ENCODE data around the gene NXPH2.
"Not testable (repeated sequence)": the region's sequence is repeated elsewhere in the genome, so short reads cannot be mapped to it uniquely, and the experiment has no call there.

NXPH2 gene

GRCh38 chr2:138757384-138757783 is 22.8 kb downstream of the NXPH2 start:
- DNase-seq (ENCODE audit: low spot score), result no peak

- DNase-seq (ENCODE audit: low spot score), result no peak
Observed at GRCh38 chr2:138752197-138752956, 27.8 kb downstream of the NXPH2 start.

- DNase-seq (ENCODE audit: low spot score), result no peak
Observed at GRCh38 chr2:138744713-138745112, 35.5 kb downstream of the NXPH2 start.

GRCh38 chr2:138742441-138743057 is 37.6 kb downstream of the NXPH2 start:
- no peak for DNase-seq (ENCODE audit: low spot score)

- no peak for DNase-seq (ENCODE audit: low spot score)
Observed at GRCh38 chr2:138741851-138742250, 38.3 kb downstream of the NXPH2 start.

GRCh38 chr2:138737009-138737554 is 43.1 kb downstream of the NXPH2 start:
- DNase-seq (ENCODE audit: low spot score), result not testable (repeated sequence)

GRCh38 chr2:138732651-138733050 is 47.5 kb downstream of the NXPH2 start:
- no peak for DNase-seq (ENCODE audit: low spot score)

GRCh38 chr2:138730497-138731030 is 49.6 kb downstream of the NXPH2 start:
- no peak for DNase-seq (ENCODE audit: low spot score)

GRCh38 chr2:138727956-138728355 is 52.2 kb downstream of the NXPH2 start:
- DNase-seq (ENCODE audit: low spot score), result no peak

- no peak for DNase-seq (ENCODE audit: low spot score)
Observed at GRCh38 chr2:138726681-138727080, 53.5 kb downstream of the NXPH2 start.

GRCh38 chr2:138724729-138725459 is 55.3 kb downstream of the NXPH2 start:
- no peak for DNase-seq (ENCODE audit: low spot score)

GRCh38 chr2:138724327-138724726 is 55.9 kb downstream of the NXPH2 start:
- DNase-seq (ENCODE audit: low spot score), result no peak

GRCh38 chr2:138723196-138723987 is 56.8 kb downstream of the NXPH2 start:
- DNase-seq (ENCODE audit: low spot score), result no peak

GRCh38 chr2:138722316-138722715 is 57.9 kb downstream of the NXPH2 start:
- DNase-seq (ENCODE audit: low spot score), result no peak

- DNase-seq (ENCODE audit: low spot score), result no peak
Observed at GRCh38 chr2:138720035-138720838, 60.0 kb downstream of the NXPH2 start.

GRCh38 chr2:138718405-138718804 is 61.8 kb downstream of the NXPH2 start:
- no peak for DNase-seq (ENCODE audit: low spot score)

- DNase-seq (ENCODE audit: low spot score), result no peak
Observed at GRCh38 chr2:138716183-138716582, 64.0 kb downstream of the NXPH2 start.

GRCh38 chr2:138713504-138713903 is 66.7 kb downstream of the NXPH2 start:
- DNase-seq (ENCODE audit: low spot score), result no peak

GRCh38 chr2:138713069-138713496 is 67.1 kb downstream of the NXPH2 start:
- no peak for DNase-seq (ENCODE audit: low spot score)

GRCh38 chr2:138712212-138712979 is 67.8 kb downstream of the NXPH2 start:
- DNase-seq (ENCODE audit: low spot score), result no peak
